ENCODE results near the gene ANK2. TPM values are rescaled to one million over a fixed set of nuclear protein-coding genes. Genes with fewer than 3 reads are reported as not detected.

Gene ANK2
- 10 to 100 TPM; 25.9 to 64.4 (median 55.4) TPM for total RNA-seq

DNA sequence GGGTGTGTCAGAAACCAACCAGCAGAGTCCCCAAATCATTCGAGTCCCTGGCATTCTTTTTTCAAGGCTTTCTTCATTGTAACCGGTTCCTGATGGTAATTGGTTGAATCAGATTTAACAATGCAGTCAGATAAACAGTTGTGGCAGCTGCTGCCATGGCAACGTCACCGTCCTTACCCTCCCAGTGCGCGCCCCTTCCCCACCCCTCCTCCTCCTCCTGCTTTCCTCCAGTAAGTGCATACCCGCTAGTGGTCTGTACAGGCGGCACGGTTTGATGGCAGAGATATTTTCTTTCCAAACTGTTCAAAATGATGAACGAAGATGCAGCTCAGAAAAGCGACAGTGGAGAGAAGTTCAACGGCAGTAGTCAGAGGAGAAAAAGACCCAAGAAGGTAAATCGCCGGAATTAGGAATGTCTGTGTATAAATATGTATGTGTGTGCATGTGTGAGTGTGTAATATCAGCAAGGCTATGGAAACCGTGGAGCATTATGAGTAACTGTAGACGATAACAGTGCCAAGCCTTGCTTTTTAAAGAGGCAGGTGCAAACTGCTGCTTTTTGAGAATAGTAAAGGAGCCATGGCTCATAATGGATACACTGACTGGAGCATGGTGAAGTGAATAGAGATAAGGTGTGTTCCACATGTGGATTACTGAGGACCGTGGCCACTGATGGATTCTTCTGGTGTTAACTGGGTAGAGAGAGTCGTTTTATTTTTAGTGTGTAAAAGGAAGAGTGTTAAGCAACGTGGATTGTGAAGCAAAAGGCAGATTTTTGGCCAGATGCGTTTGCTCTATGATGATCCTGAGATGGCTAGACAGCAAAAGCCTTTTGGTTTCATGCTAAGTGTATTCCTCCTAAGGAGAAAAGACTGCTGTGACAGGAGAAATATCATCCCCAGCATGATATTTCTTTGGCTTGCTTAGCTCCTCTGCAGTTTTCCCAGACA lies at the start of gene ANK2:
Gene ANK2 (plus strand): TSS at position 233 of the 950 bp plus-strand sequence. CDS start 76 bp downstream, at position 309.
- no peaks in the 10 kb centered on the region for H3K9me3 ChIP-seq
- no peaks in the 10 kb centered on the region for H3K4me1 ChIP-seq
- TF ChIP-seq POLR2A (IDR thresholded peaks at IDR 0.05), result no peak
- TF ChIP-seq, protein P1, sequence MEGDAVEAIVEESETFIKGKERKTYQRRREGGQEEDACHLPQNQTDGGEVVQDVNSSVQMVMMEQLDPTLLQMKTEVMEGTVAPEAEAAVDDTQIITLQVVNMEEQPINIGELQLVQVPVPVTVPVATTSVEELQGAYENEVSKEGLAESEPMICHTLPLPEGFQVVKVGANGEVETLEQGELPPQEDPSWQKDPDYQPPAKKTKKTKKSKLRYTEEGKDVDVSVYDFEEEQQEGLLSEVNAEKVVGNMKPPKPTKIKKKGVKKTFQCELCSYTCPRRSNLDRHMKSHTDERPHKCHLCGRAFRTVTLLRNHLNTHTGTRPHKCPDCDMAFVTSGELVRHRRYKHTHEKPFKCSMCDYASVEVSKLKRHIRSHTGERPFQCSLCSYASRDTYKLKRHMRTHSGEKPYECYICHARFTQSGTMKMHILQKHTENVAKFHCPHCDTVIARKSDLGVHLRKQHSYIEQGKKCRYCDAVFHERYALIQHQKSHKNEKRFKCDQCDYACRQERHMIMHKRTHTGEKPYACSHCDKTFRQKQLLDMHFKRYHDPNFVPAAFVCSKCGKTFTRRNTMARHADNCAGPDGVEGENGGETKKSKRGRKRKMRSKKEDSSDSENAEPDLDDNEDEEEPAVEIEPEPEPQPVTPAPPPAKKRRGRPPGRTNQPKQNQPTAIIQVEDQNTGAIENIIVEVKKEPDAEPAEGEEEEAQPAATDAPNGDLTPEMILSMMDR (IDR thresholded peaks at IDR 0.05), result no peak
- H3K27me3 ChIP-seq, result no peaks in the 10 kb centered on the region
- H3K36me3 ChIP-seq, result no peaks in the 10 kb centered on the region
- intact Hi-C loops (cut with DNase I), result no loop called here
- peak in 1 of 2 donors; percentile 3 for DNase-seq
- WGBS, 2 donors, result 22 to 24% methylated on average over 20 of the region's 20 CpGs
- no peak within 1 kb of the TSS for H3K4me3 ChIP-seq (replicated peaks in 1 of 3)
- H3K27ac ChIP-seq, result no peak within 1 kb of the TSS

DNA sequence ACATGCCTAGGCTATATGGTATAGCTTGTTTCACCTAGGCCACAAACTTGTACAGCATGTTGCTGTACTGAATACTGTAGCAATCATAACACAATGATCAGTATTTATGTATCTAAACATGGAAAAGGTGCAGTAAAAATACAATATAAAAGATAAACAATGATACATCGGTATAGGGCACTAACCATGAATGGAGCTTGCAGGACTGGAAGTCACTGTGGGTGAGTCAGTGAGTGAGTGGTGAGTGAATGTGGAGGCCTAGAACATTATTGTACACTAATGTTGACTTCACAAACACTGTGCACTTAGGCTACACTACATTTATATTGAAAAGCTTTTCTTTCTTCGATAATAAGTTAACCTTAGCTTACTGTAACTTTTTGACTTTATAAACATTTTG lies 45.6 kb upstream of the ANK2 start:
- WGBS, 2 donors, result 87 to 93% methylated on average over 2 of the region's 2 CpGs
- no peaks in the 10 kb centered on the region for H3K36me3 ChIP-seq

DNA sequence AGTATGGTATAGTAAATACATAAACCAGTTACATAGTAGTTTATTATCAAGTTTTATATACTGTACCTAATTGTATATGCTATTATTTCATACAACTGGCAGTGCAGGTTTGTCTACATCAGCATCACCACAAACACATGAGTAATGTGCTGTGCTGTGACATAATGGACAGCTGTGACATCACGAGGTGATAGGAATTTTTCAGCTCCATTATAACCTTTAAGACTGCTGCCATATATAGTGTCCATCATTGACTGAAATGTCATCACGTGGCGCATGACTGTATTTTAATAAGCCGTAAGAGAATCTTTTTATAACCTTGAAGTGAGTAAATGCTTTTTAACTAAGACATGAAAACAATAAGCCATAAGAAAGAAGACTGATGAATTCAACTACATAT lies 44.8 kb upstream of the ANK2 start:
- Histone ChIP-seq H3K27ac (no peak overlapping the region), H3K4me1 (no peaks in the 10 kb centered on the region), H3K4me3 (replicated peaks in 1 of 3) (no peak overlapping the region), H3K36me3 (no peaks in the 10 kb centered on the region), H3K9me3 (no peaks in the 10 kb centered on the region), H3K27me3 (no peaks in the 10 kb centered on the region)
- no peak for DNase-seq
- 93 to 99% methylated on average over 4 of the region's 4 CpGs for WGBS, 2 donors
- no peak for TF ChIP-seq POLR2A (IDR thresholded peaks at IDR 0.05)
- TF ChIP-seq, protein P1 (IDR thresholded peaks at IDR 0.05), result no peak
- intact Hi-C loops (cut with DNase I), result no loop called here

More for the DNA sequence above, 45.6 kb upstream of the ANK2 start:
- Histone ChIP-seq H3K4me1 (no peaks in the 10 kb centered on the region), H3K4me3 (replicated peaks in 1 of 3) (no peak overlapping the region), H3K9me3 (no peaks in the 10 kb centered on the region), H3K27ac (no peak overlapping the region), H3K27me3 (no peaks in the 10 kb centered on the region)
- intact Hi-C loops (cut with DNase I), result no loop called here
- no peak for DNase-seq
- TF ChIP-seq POLR2A (IDR thresholded peaks at IDR 0.05), result no peak
- TF ChIP-seq, protein P1 (IDR thresholded peaks at IDR 0.05), result no peak

DNA sequence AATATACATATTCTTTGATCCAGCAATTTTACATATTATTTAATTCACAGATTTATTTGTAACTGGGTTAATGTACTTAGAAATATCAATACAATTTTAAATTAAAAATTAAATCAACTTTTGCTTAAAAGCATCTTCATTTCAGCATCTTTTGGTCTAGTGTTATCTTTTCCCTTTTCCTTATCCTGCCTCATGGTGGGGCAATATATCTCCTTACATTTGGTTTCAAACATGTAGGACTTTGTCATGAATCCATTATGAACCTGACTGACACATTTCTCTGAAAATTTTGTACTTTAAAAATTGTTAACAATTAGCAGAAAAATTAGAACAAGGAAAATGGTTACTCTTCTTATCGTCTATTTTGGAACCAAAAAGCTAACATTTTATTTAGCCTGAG lies 42.8 kb upstream of the ANK2 start:
- Histone ChIP-seq H3K27ac (no peak overlapping the region), H3K4me3 (replicated peaks in 1 of 3) (no peak overlapping the region), H3K9me3 (no peaks in the 10 kb centered on the region), H3K27me3 (no peaks in the 10 kb centered on the region), H3K4me1 (no peaks in the 10 kb centered on the region), H3K36me3 (no peaks in the 10 kb centered on the region)
- DNase-seq, result no peak
- 91 to 92% methylated on average over 1 of the region's 1 CpG for WGBS, 2 donors
- intact Hi-C loops (cut with DNase I), result no loop called here
- no peak for TF ChIP-seq POLR2A (IDR thresholded peaks at IDR 0.05)

DNA sequence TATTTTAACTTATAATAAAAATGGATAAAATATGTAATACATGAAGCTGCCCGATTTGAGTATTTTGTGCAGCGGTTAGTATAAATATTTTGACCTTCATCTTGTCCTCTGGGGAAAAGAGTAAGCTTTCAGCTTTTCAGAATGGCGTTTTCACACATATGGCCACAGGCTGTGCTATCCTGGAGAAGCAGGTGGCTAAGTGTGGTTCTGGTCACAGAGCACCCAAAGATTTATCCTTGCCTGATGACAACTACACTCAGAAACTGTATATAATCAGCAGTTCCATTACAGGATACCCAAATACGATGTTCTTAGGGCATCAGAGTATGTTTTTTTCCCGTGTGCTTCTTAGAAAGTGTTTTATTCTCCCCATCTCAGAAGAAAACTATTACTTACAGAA lies 42.3 kb upstream of the ANK2 start:
- WGBS, 2 donors, result 76 to 80% methylated on average over 5 of the region's 5 CpGs
- no peaks in the 10 kb centered on the region for H3K4me1 ChIP-seq

More for the DNA sequence above, 42.3 kb upstream of the ANK2 start:
- no peaks in the 10 kb centered on the region for H3K9me3 ChIP-seq
- H3K27ac ChIP-seq, result no peak overlapping the region
- H3K36me3 ChIP-seq, result no peaks in the 10 kb centered on the region
- intact Hi-C loops (cut with DNase I), result no loop called here
- TF ChIP-seq, protein P1 (IDR thresholded peaks at IDR 0.05), result no peak
- TF ChIP-seq POLR2A (IDR thresholded peaks at IDR 0.05), result no peak
- no peak for DNase-seq
- H3K27me3 ChIP-seq, result no peaks in the 10 kb centered on the region
- no peak overlapping the region for H3K4me3 ChIP-seq (replicated peaks in 1 of 3)

Measured in thyroid gland (tissue), 4 donors.